HL-60/S4 treated with phorbol 12-myristate 13-acetate at 8.2 ng/mL for 4 days and 3 days (cell line): ENCODE data around the gene ALPK1.

Experiments
- in situ Hi-C: fragments of 300-500 bp; cut with MboI; formaldehyde crosslinking; loops from 2 replicates; pipeline ENCODE4 v1.15.0; 2022; ENCODE audit warnings: low sequenced_read_pairs

Gene ALPK1

DNA sequence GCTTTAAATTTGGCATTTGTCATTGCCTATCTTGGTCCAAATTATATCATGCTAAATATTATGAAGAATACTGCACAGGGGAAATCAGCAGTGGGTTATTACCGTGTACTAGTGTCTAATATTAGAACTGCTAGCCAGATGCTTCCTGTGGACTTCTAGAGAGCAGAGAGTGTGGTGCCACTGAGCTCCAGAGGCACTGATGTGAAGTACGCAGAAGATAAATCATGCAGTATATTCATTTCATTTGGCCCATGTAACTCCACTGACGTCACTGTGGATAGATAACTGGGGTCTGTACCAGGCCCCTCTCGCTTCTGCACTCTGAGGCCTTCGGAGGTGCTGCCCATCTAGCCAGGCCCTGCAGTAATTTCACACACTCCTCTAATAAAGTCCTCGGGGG is 80.0 kb downstream of the ALPK1 start:
- in situ Hi-C loops = no loop called here

DNA sequence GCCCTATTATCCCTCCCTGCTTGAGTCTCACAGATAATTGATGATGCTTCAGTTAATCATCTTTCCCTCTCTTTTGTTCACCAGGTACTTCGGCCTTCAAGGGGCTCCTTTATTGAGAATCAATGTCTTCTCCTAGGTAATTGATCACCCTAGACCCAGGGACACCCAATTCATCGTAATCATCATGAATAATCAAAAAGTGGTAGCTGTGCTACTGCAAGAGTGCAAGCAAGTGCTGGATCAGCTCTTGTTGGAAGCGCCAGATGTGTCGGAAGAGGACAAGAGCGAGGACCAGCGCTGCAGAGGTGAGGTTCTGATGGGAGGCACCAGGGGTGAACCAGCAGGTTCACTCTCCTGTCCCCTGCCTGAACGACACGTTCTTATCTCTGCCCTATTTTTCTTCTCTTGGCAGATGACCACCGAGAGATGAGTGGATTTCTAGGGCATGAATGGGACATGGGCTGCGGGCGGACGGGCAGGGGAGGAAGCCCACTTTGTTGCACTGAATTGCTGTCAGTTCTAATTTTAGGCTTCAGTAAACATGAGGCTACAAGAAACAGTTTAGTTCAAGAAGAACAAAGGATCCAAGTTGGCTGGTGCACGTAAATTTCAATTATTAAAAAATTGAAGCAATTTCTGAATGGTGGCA is 80.5 kb downstream of the ALPK1 start:
- in situ Hi-C loops = no loop called here

DNA sequence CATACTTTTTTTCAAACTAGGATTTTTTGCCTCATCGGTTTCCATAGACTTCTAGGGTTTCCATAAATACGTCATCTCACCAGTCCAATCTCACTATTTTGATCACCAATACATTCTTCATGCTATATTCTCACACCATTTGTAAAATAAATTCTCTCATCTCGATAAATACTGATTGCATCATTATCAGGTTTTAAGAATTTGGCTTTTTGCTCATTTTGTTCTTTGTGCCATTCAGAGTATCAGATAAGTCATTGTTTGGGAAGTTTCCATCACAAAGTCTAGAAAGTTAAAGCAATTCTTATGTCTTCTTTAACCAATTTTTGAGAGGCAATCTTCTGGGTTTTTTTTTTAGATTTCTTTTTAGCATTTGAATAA is 81.1 kb downstream of the ALPK1 start:
- in situ Hi-C loops = no loop called here

DNA sequence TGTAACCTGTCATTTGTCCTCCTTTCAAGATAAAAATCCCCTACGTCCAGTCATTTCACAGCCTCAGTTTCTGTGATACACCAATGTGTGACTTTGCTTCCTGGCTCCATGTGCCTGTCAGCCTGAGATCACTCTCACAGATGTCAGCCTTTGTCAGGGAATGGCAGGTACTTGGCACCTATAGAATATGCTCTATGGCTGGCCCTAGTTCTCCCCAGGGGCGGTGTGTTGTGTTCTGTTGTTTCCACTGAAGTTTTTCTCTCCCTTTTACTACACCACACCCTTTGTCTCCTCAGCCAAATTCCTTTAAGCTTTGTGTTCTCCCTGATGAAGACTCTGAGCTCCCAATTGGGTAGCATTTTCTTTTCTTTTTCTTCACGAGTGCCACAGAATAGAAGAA is 81.7 kb downstream of the ALPK1 start:
- in situ Hi-C loops = no loop called here

DNA sequence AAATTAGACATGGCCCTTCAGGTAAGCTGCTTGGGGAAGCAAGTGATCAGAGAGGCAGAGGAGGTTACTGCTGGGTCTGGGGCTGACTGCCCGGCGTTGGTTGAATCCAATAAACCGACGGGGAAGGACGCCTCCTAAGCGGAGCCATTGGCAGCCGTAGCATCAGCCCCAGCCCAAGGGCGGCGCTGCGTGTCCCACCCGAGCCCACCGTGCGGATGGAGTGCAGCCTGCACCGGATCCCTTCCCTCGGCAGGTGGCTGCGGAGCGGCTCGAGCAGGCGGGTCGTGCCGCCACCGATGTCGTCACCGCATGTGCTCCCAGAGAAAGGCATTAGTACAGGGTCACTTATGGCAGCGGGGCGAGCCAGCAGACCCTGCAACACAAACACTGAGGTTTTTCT is 82.1 kb downstream of the ALPK1 start:
- in situ Hi-C loops = no loop called here

DNA sequence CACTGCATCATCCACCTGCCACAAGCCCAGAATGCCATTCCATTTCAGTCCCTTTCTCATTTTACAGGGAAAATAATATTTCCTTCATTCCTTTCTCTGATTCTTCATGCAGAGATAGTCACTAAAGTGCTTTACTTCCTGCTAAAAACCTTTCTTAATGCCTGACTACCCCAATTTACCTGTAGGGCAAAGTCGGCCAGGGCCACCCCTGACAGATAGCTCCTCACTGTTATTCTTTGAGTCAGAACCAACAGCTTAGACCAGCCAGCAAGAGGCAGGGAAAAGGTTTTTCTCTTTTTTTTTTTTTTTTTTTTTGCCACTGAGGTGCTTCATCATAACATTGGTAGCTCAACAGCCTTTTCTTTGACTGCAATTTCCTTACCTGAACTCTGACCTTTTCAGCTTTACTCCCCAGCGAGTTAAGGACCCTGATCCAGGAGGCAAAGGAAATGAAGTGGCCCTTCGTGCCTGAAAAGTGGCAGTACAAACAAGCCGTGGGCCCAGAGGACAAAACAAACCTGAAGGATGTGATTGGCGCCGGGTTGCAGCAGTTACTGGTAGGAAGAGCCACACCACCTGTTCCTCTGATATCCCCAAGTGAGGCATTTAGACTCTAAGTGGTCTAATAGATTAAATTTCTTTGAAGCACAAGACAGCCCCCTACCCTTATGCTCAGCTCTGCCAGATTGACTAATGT is 85.0 kb downstream of the ALPK1 start:
- in situ Hi-C loops = no loop called here

DNA sequence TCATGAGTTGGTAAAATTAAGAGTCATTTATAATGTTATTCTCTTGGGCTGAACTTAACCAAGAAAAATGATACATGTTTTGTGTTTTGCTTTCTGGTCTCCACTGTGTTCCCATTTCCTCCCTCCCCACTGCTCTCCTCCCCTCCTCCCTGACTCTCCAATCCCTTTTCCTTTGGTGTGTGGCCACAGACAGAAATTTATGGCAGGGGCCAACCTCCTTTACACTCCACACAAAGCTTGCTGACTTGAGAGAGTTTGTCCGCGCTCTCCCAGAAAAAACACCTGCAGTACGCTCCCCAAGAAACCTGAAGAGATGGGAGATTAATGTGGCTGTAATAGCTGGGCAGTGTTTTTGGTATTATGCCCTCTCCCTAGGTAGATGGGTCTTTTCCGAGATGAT is 88.9 kb downstream of the ALPK1 start:
- in situ Hi-C loops = no loop called here

DNA sequence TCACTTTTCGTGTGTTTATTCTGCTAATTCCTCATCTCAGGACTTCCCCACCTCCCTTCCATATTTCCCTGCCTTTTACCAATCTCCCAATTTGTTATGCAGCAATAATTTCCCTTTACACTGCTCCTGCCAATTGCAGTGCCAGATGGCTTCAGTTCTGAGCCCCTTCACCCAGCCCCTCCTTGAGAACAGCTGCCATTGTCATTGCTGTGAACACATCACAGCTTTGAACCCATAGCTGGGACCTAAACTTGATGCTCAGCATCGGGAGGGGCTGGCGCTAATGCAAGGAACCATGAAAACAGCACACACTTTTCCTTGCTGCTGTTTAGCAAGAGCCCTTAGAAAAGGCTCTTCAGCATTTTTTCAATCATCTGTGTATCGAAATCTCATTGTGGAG is 104.9 kb downstream of the ALPK1 start:
- in situ Hi-C loops = no loop called here

DNA sequence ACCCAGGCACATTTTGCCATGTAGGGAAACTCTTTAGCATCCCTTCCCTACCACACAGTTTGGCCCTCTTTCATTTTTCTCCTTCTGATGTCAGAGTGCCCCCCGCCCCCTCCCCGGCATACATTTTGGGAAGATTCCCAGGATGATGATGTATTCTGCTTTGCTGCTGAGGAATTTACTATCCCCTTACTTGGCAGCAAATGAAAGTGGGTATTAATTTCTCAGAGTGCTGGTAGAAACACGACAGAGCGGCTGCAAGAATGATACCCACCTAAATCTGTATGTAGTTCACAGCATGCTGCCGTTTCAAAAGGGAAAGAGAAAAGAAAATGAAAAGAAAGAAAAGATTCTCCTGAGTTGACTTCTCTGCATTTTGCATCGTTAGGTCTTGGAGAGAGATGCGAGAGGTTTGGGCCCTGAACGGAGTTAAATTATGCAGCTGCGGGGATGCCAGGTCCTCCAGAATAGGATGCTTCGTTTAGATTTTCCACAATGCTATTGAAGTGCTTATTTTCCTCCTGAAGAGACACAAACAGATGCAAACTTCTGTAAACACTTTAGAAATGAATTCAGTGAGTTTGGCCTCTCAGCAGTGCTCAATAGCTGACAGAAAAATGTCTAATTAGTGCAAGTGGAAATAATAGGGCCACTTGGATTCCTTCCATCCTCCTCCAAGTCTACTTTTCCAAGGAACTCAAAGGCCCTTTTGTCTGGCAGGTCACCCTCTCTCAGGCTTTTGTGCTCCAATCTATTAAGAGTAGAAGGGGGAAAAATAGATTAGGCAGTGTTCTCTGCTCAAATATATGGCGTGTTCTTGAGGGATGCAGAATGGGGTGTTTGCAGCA is 106.2 kb downstream of the ALPK1 start:
- in situ Hi-C loops = no loop called here

DNA sequence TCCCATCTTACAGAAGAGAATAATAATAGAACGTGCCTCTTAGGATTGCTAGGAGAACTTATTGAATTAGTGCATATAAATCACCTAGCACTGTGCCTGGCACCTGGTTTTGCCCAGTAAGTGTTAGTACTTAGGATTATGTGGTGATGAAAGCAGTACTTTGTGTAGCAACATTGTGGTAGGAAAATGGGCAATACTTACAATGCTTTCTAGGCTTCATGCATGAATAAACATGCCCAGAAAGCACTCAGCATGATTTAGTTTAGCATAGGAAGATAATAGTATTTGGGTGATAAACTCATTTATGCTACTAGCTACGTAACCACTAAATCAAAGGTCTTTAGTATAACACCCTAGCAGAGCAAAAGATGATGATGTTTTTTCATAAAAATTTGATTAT is 113.2 kb downstream of the ALPK1 start:
- in situ Hi-C loops = no loop called here

DNA sequence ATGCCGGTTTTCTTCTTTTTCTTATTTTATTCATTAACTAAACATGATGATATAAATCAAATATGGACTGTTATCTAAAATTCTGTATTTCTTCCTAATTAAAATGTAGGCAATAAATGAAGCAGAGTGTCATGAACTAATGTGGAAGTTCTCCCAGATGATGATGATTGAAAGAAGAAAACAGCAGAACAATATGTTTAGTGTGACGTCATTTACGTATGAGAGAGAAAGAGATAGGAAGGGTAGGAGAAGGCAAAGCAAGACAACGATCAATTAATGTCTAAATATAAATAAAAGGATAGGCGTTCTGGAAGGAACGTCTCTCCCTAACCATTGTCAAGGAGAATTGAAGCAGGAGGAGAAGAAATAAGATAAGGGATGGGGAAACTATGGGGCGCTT is 113.6 kb downstream of the ALPK1 start:
- in situ Hi-C loops = no loop called here

DNA sequence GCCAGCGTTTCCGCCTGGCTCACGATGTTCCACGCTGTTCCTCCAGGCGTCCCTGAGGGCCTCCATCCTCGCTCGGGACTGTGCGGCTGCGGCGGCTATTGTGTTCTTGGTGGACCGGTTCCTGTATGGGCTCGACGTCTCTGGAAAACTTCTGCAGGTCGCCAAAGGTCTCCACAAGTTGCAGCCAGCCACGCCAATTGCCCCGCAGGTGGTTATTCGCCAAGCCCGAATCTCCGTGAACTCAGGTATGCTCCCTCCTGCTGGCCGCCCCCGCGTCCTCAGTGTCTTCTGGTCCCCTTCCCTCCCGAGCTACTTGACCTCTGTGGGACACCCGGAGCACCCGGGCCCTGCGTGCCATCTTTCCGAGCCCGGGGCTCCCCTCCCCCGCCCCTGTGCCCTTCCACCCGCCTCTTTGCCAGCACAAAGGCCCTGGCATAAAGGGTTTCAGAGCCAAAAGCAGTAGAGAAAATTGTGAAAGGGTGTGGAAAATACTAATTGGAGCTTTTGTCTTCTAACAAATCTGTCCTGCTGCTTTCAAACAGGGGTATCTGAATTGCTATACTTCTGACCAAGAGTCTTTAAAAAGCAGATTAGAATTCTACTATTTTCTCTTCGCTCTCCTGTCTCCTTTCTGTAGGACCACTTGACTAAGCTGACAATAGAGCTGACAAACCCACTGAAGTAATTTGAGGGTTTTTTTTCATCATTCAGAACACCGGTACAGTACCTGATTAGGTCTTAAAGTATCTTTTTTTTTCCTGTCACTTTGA is 114.8 kb downstream of the ALPK1 start:
- in situ Hi-C loops = no loop called here

DNA sequence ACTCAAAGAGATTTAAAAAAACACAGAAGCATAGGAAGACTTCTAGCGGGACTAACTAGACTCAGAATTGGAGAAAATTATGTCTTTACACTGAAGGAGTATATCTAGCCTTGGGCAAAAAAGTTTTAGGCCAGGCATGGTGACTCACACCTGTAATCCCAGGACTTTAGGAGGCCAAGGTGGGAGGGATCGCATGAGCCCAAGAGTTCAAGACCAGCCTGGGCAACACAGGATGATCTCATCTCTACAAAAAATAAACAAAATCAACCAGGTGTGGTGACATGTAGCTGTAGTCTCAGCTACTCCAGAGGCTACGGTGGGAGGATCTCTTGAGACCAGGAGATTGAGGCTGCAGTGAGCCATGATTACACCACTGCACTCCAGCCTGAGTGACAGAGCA is 119.3 kb downstream of the ALPK1 start:
- in situ Hi-C loops = no loop called here

DNA sequence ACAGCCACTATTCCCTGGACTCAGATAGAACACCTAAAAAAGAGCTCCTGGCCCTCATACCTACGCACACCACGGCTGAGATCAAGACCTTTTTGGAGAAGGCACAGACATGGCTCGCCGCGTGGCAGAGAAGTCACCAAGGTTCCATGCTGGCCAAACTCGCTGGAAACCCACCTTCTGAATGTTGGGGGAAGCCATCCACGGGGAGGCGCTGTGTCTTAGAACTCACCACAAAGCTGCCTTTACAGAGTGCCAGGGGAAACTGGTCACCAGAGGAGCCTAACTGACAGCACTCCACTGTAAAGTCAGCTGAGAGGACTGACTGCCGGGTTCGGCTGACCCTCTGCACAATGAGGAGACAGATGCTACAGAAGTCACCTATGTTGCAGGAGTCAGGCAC is 120.9 kb downstream of the ALPK1 start:
- in situ Hi-C loops = no loop called here

DNA sequence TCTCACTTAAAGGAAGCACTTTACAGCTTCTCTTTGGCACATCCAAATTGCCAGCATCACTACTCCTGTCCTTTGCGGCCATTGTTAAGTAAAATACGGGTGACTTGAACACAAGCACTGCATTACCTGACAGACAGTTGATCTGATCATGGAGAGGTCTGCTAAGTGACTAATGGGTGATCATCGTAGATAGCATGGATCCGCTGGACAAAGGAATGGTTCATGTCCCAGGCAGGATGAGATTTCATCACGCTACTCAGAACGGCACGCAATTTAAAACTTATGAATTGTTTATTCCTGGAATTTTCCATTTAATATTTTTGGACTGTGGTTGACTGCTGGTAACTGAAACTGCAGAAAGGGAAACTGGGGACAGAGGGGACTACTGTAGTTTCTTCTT is 124.7 kb downstream of the ALPK1 start:
- in situ Hi-C loops = no loop called here

DNA sequence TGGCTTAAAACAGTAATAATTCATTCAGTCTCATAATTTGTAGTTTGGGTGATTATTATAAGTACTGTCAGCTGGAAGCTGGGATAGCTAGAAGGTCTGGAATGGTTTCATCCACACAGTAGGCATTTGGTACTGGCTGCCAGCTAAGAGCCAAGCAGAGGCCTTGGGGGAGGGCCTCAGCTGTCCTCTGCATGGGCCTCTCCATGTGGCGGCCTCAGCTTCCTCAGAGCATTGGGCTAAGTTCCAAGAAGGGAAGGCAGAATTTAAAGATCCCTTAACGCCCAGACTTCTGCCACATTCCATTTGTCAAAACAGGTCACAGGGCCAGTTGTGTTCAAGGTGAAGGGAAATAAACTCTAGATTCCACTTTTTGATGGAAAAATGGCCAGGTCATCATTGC is 125.5 kb downstream of the ALPK1 start:
- in situ Hi-C loops = no loop called here

DNA sequence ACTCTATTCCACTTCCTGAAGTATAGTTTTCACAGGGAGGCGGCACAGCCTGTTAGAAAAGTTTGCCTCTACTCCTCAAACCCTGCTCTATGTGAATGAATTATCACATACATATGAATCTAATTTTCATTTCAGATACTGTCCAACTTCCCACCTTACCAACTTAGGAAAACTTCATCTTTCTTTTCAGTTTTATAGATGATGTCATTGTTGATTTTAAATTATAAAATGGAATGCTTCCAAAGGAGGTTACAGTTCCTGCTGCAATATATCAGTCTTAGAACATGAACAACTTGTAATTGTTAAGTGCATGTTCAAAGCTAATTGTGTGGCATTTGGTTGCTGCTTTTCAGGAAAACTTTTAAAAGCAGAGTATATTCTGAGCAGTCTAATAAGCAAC is 126.4 kb downstream of the ALPK1 start:
- in situ Hi-C loops = no loop called here

DNA sequence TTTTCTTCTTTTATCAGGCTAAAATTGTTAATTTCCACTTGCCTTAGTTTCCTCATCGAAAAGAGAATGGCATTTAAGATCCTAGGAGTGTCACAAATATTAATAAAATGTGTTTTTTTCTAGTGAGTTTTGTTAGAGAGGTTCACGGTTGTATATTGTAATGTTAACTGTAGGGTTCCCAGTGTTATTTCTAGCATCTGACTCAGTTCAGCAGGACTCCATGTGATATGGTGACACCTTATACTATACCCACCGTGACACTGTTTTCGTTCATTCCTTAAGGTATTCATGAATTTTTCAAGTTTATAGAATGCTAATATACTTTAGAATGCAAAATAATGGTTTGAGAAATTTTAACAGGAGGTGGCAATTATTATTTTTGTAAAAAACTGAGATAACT is 128.7 kb downstream of the ALPK1 start:
- in situ Hi-C loops = no loop called here

DNA sequence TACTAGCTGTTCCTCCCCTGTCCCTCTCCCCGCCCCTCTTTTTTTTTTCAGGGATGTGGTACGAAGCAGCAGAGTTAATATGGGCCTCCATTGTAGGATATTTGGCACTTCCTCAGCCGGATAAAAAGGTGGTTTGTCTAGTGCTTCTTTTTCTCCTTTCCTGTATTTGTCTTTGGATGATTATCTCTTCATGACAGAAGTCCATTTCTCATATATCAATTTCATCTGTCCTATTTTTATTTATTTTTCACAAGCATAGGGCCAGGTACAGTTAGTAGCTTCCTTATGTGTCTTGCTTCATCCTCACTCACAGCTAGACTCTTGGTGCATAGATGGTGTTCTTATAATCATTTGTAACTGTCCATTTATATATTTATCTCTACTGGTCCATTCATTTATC is 129.2 kb downstream of the ALPK1 start:
- in situ Hi-C loops = no loop called here

DNA sequence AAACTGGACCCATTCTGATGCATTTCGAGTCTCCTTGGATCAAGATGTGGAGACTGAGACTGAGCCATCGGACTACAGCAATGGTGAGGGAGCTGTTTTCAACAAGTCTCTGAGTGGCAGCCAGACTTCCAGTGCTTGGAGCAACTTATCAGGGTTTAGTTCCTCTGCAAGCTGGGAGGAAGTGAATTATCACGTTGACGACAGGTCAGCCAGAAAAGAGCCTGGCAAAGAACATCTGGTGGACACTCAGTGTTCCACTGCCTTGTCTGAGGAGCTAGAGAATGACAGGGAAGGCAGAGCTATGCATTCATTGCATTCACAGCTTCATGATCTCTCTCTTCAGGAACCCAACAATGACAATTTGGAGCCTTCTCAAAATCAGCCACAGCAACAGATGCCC is 134.0 kb downstream of the ALPK1 start:
- in situ Hi-C loops = no loop called here

DNA sequence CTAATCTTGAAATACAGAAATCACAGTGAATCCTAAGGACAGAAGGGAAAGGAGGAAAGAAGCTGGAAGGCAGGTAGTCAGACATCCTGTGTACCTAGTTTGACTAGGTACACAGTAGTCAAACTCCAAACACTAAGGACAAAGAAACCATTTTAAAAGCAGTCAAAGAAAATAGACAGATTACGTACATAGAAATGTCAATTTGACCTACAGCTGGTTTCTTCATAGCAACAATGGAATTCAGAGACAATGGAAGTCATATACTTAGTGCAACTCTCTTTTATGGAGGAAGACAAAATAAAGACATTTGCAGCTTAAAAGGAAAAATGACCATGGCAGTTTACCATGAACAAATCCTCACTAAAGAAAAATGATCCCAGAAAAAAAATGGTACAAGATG is 139.8 kb downstream of the ALPK1 start:
- in situ Hi-C loops = no loop called here
